T-cell (primary cell): ENCODE measurements around the gene PPCS. TPM values are rescaled to one million over a fixed set of nuclear protein-coding genes. Genes with fewer than 3 reads are reported as not detected.
"Not testable (repeated sequence)": the region's sequence is repeated elsewhere in the genome, so short reads cannot be mapped to it uniquely, and the experiment has no call there.

ENCODE experiments used
- ATAC-seq, 4 experiments: fragments of 200-7000 bp in 3 of 4; fragments of 150-1000 bp in 1 of 4; cut with Tn5 transposase; replicated peaks in 1 of 4; 1 replicate in 3 of 4; 2 replicates in 1 of 4; pipeline ENCODE4 v1.10.0; 2021; ENCODE audit warnings: moderate library complexity in 3 of 4, mild to moderate bottlenecking in 2 of 4, moderate number of reproducible peaks in 1 of 4
- CTCF ChIA-PET, 2 donors: fragments of 300-600 bp; sonication (Branson Sonifier 250); formaldehyde crosslinking; loops; one replicate each; lab custom pipeline; 2022; ENCODE audit warnings: antibody characterized with exemption in 2 of 2; lab: Charles Lee
- POLR2A ChIA-PET, 2 donors: fragments of 300-600 bp; sonication (Branson Sonifier 250); formaldehyde crosslinking; loops; one replicate each; lab custom pipeline; 2022; ENCODE audit warnings: antibody characterized with exemption in 2 of 2; lab: Charles Lee
- DNase-seq, 35 experiments: peaks; one replicate each; pipeline versions ENCODE4 v3.0.0 to v3.0.0-alpha.2; 2013 to 2023
- H3K27ac ChIP-seq: one replicate; pipeline ENCODE4 v1.5.1; 2013; ENCODE audit warnings: low read length
- H3K27me3 ChIP-seq, 2 experiments: replicated peaks in 1 of 2; 1 replicate in 1 of 2; 2 replicates in 1 of 2; pipeline versions ENCODE4 v1.6.1 to v1.7.0; 2013; ENCODE audit warnings: low read length in 1 of 2, mixed read lengths in 1 of 2; ENCODE audit not compliant: control insufficient read depth in 2 of 2, insufficient read depth in 2 of 2; ENCODE audit errors: extremely low read depth in 1 of 2
- H3K36me3 ChIP-seq, 2 donors: 1 replicate in 1 of 2; 2 replicates in 1 of 2; pipeline versions ENCODE4 v1.6.1 to v1.7.0; 2013; ENCODE audit warnings: low read length in 1 of 2; ENCODE audit not compliant: control insufficient read depth in 2 of 2, insufficient read depth in 1 of 2; ENCODE audit errors: extremely low read depth in 1 of 2
- H3K4me1 ChIP-seq, 2 experiments: 1 replicate in 1 of 2; 2 replicates in 1 of 2; pipeline versions ENCODE4 v1.6.1 to v1.7.0; 2013; ENCODE audit warnings: low read length in 2 of 2, mixed read lengths in 1 of 2; ENCODE audit not compliant: insufficient read depth in 2 of 2, control insufficient read depth in 1 of 2; ENCODE audit errors: extremely low read depth in 1 of 2
- H3K4me3 ChIP-seq, 2 donors: 1 replicate in 1 of 2; 2 replicates in 1 of 2; pipeline versions ENCODE4 v1.5.1 to v1.7.0; 2013; ENCODE audit warnings: mild to moderate bottlenecking in 2 of 2, low read length in 1 of 2, moderate library complexity in 1 of 2; ENCODE audit not compliant: control insufficient read depth in 1 of 2; ENCODE audit errors: extremely low read depth in 1 of 2
- H3K9me3 ChIP-seq: 2 replicates; pipeline ENCODE4 v1.7.0; 2013
- H3K27ac Mint-ChIP-seq, 2 donors: one replicate each; pipeline ENCODE4 v1.8.0; 2020 to 2021; ENCODE audit warnings: mild to moderate bottlenecking in 2 of 2, mixed read lengths in 2 of 2
- H3K27me3 Mint-ChIP-seq, 2 donors: one replicate each; pipeline ENCODE4 v1.8.0; 2021 to 2022; ENCODE audit warnings: mixed read lengths in 2 of 2
- H3K36me3 Mint-ChIP-seq: one replicate; pipeline ENCODE4 v1.8.0; 2021; ENCODE audit warnings: mixed read lengths
- H3K4me1 Mint-ChIP-seq, 3 donors: one replicate each; pipeline ENCODE4 v1.8.0; 2020 to 2022; ENCODE audit warnings: mixed read lengths in 3 of 3, mild to moderate bottlenecking in 1 of 3
- H3K4me3 Mint-ChIP-seq, 3 donors: one replicate each; pipeline ENCODE4 v1.8.0; 2020 to 2022; ENCODE audit warnings: mild to moderate bottlenecking in 3 of 3, mixed read lengths in 3 of 3, moderate library complexity in 3 of 3
- H3K9me3 Mint-ChIP-seq, 3 donors: one replicate each; pipeline ENCODE4 v1.8.0; 2020 to 2022; ENCODE audit warnings: mixed read lengths in 3 of 3
- WGBS: methylation state at CpG from one replicate; pipeline ENCODE4 v1.1.5; 2013; ENCODE audit warnings: missing lambda C conversion rate; ENCODE audit not compliant: insufficient coverage; 5-methylcytosine and 5-hydroxymethylcytosine counted together
- total RNA-seq, 35 experiments: library from RNA in 6 of 35; stranded (reverse) in 6 of 35; fragments of 120-200 nt in 1 of 35; gene quantifications; one replicate each; pipeline versions ENCODE4 v1.2.1 to v1.2.4 and lab custom pipeline; 2013 to 2026

PPCS gene
- total RNA-seq, 5 donors from 2014 or later (not counting 1 experiment from before 2014, with no cell fraction given): 47.4 to 63.4 (median 61.8) TPM

GRCh38 chr1:42477354-42477753 is 21.0 kb downstream of the PPCS start:
- DNase-seq, H3K9me3 Mint-ChIP-seq, H3K36me3 Mint-ChIP-seq, H3K9me3 ChIP-seq, H3K27me3 Mint-ChIP-seq, H3K27ac ChIP-seq, H3K27me3 ChIP-seq, ATAC-seq, H3K4me1 Mint-ChIP-seq, H3K4me1 ChIP-seq, CTCF ChIA-PET, H3K36me3 ChIP-seq, H3K27ac Mint-ChIP-seq, H3K4me3 ChIP-seq, H3K4me3 Mint-ChIP-seq, POLR2A ChIA-PET: not testable (repeated sequence)
- WGBS: 100% methylated on average over 2 of the region's 4 CpGs

- ATAC-seq: no peak
- Histone ChIP-seq H3K9me3 (no peaks in the 10 kb centered on the region), H3K4me1 (no peaks in the 10 kb centered on the region), H3K36me3 (no peaks in the 10 kb centered on the region), H3K4me3 (no peak overlapping the region), H3K27me3 (no peaks in the 10 kb centered on the region), H3K27ac (no peak overlapping the region)
- Mint-ChIP-seq H3K4me1 (no peaks in the 10 kb centered on the region), H3K9me3 (no peaks in the 10 kb centered on the region), H3K27ac (no peak overlapping the region), H3K27me3 (no peaks in the 10 kb centered on the region), H3K36me3 (peaks cover 13% of the 10 kb centered on the region), H3K4me3 (no peak overlapping the region)
- ChIA-PET CTCF (no interaction called here), POLR2A (no interaction called here)
- 100% methylated on average over 1 of the region's 3 CpGs for WGBS
- no peak for DNase-seq
Observed at GRCh38 chr1:42477775-42478174, 21.4 kb downstream of the PPCS start.

GRCh38 chr1:42479621-42480020 is 23.3 kb downstream of the PPCS start:
- CTCF ChIA-PET: no interaction called here
- no peak for DNase-seq
- POLR2A ChIA-PET: no interaction called here
- no peak overlapping the region for H3K27ac Mint-ChIP-seq
- no peaks in the 10 kb centered on the region for H3K9me3 ChIP-seq
- H3K27ac ChIP-seq: no peak overlapping the region
- no peaks in the 10 kb centered on the region for H3K9me3 Mint-ChIP-seq
- H3K4me3 Mint-ChIP-seq: no peak overlapping the region
- 75% methylated on average over 1 of the region's 4 CpGs for WGBS
- H3K36me3 ChIP-seq: no peaks in the 10 kb centered on the region
- peaks cover 13% of the 10 kb centered on the region for H3K36me3 Mint-ChIP-seq
- no peaks in the 10 kb centered on the region for H3K27me3 Mint-ChIP-seq
- H3K4me1 ChIP-seq: no peaks in the 10 kb centered on the region
- H3K4me3 ChIP-seq: no peak overlapping the region
- ATAC-seq: no peak
- H3K4me1 Mint-ChIP-seq: no peaks in the 10 kb centered on the region
- H3K27me3 ChIP-seq: no peaks in the 10 kb centered on the region

- CTCF ChIA-PET: no interaction called here
- H3K27me3 ChIP-seq: no peaks in the 10 kb centered on the region
- H3K27ac Mint-ChIP-seq: no peak overlapping the region
- peaks cover 16% of the 10 kb centered on the region for H3K36me3 Mint-ChIP-seq
- DNase-seq: no peak
- no CpG with 5 or more reads among the region's 1 CpG for WGBS
- H3K4me1 ChIP-seq: no peaks in the 10 kb centered on the region
- POLR2A ChIA-PET: no interaction called here
- no peak overlapping the region for H3K4me3 Mint-ChIP-seq
- no peaks in the 10 kb centered on the region for H3K9me3 Mint-ChIP-seq
- H3K27me3 Mint-ChIP-seq: no peaks in the 10 kb centered on the region
- no peaks in the 10 kb centered on the region for H3K4me1 Mint-ChIP-seq
- H3K36me3 ChIP-seq: no peaks in the 10 kb centered on the region
- H3K27ac ChIP-seq: no peak overlapping the region
- H3K4me3 ChIP-seq: no peak overlapping the region
- ATAC-seq: no peak
- H3K9me3 ChIP-seq: no peaks in the 10 kb centered on the region
Observed at GRCh38 chr1:42480921-42481320, 24.6 kb downstream of the PPCS start.

- Histone ChIP-seq H3K27ac (no peak overlapping the region), H3K4me3 (no peak overlapping the region), H3K9me3 (no peaks in the 10 kb centered on the region), H3K36me3 (no peaks in the 10 kb centered on the region), H3K27me3 (no peaks in the 10 kb centered on the region), H3K4me1 (no peaks in the 10 kb centered on the region)
- peaks cover 23% of the 10 kb centered on the region for H3K36me3 Mint-ChIP-seq
- H3K4me3 Mint-ChIP-seq: no peak overlapping the region
- no peak overlapping the region for H3K27ac Mint-ChIP-seq
- H3K27me3 Mint-ChIP-seq: no peaks in the 10 kb centered on the region
- ChIA-PET CTCF (no interaction called here), POLR2A (no interaction called here)
- H3K4me1 Mint-ChIP-seq: no peaks in the 10 kb centered on the region
- ATAC-seq (no peak), DNase-seq (no peak)
- no CpG with 5 or more reads among the region's 2 CpGs for WGBS
- H3K9me3 Mint-ChIP-seq: no peaks in the 10 kb centered on the region
Observed at GRCh38 chr1:42482635-42483153, 26.4 kb downstream of the PPCS start.

- H3K27ac Mint-ChIP-seq: no peak overlapping the region
- H3K36me3 ChIP-seq: no peaks in the 10 kb centered on the region
- DNase-seq: no peak
- no peak overlapping the region for H3K4me3 ChIP-seq
- peaks cover 23% of the 10 kb centered on the region for H3K36me3 Mint-ChIP-seq
- no peaks in the 10 kb centered on the region for H3K9me3 ChIP-seq
- ChIA-PET POLR2A (interaction anchor here (0.6 to 0.7 kb wide), 2 partner anchors 21 to 49 kb away, joined by 6 to 12 read pairs; partner anchors contain the start of gene CCDC30 (in 1 of the 2)), CTCF (no interaction called here)
- ATAC-seq: no peak
- no peaks in the 10 kb centered on the region for H3K9me3 Mint-ChIP-seq
- H3K27ac ChIP-seq: no peak overlapping the region
- no peaks in the 10 kb centered on the region for H3K4me1 Mint-ChIP-seq
- H3K27me3 Mint-ChIP-seq: no peaks in the 10 kb centered on the region
- H3K4me1 ChIP-seq: no peaks in the 10 kb centered on the region
- WGBS: no CpG with 5 or more reads among the region's 2 CpGs
- no peaks in the 10 kb centered on the region for H3K27me3 ChIP-seq
- H3K4me3 Mint-ChIP-seq: no peak overlapping the region
Observed at GRCh38 chr1:42484382-42484781, 28.0 kb downstream of the PPCS start.

GRCh38 chr1:42490237-42490636 is 33.9 kb downstream of the PPCS start:
- no peaks in the 10 kb centered on the region for H3K27me3 Mint-ChIP-seq
- Histone ChIP-seq H3K4me3 (no peak overlapping the region), H3K36me3 (no peaks in the 10 kb centered on the region), H3K27ac (no peak overlapping the region), H3K4me1 (no peaks in the 10 kb centered on the region), H3K9me3 (no peaks in the 10 kb centered on the region), H3K27me3 (no peaks in the 10 kb centered on the region)
- no peak for DNase-seq
- no CpG with 5 or more reads among the region's 3 CpGs for WGBS
- POLR2A ChIA-PET: no interaction called here
- CTCF ChIA-PET: no interaction called here
- ATAC-seq: no peak
- peaks cover 25% of the 10 kb centered on the region for H3K36me3 Mint-ChIP-seq
- H3K27ac Mint-ChIP-seq: no peak overlapping the region
- H3K9me3 Mint-ChIP-seq: peaks cover 0 to 4% (median 0%) of the 10 kb centered on the region in 3 donors
- H3K4me1 Mint-ChIP-seq: no peaks in the 10 kb centered on the region
- no peak overlapping the region for H3K4me3 Mint-ChIP-seq
